HG03196 (cell line): ENCODE measurements around the gene ZBED1.
"Not testable (repeated sequence)": the region's sequence is repeated elsewhere in the genome, so short reads cannot be mapped to it uniquely, and the experiment has no call there.

Experiments
- ATAC-seq: cut with Tn5 transposase; IDR thresholded peaks from one replicate; pipeline ENCODE4 v1.9.1; 2021; ENCODE audit not compliant: unreplicated experiment

Gene ZBED1

DNA sequence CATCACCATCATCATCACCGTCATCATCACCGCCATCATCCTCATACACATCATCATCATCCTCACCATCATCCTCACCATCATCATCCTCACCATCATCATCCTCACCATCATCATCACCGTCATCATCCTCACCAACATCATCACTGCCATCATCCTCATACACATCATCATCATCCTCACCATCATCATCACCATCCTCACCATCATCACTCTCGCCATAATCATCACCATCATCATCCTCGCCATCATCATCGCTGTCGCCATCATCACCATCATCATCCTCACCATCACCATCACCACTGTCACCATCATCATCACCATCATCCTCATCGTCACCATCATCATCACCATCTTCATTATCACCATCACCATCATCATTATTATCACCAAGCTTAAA, 19.8 kb upstream of the ZBED1 start:
- ATAC-seq: no peak

GRCh38 chrX:2519638-2520037, 18.9 kb upstream of the ZBED1 start:
- not testable (repeated sequence) for ATAC-seq

GRCh38 chrX:2517055-2517454, 16.3 kb upstream of the ZBED1 start:
- ATAC-seq: no peak

DNA sequence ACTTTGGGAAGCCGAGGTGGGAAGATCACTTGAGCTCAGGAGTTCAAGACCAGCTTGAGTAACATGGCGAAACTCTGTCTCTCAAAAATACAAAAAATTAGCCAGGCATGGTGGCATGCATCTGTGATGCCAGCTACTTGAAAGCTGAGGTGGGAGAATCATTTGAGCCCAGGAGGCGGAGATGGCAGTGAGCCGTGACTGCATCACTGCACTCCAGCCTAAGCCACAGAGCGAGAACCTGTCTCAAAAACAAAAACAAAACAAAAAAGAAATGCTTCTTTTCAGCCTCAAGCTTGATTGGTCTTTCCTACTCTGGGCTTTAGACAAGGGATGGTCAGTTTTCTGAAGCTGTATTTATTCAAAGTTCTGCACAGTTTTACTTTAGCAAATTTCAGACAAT, 15.8 kb upstream of the ZBED1 start:
- no peak for ATAC-seq

DNA sequence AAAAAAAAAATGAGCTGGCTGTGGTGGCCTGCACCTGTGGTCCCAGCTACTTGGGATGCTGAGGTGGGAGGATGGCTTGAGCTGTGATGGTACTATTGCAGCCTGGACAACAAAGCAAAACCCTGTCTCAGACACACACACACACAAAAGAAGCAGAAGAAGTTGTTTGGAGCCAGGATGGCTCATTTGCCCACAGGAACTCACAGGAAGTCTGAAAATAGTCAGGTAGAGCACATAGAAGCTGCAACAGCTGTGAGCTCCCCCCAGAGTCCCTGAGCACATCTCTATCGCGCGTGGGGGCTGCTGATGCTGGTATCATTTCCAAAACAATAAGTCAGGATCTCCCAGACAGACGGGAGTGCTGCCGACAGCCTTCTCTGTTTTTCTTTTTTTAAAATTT, 13.4 kb upstream of the ZBED1 start:
- no peak for ATAC-seq

DNA sequence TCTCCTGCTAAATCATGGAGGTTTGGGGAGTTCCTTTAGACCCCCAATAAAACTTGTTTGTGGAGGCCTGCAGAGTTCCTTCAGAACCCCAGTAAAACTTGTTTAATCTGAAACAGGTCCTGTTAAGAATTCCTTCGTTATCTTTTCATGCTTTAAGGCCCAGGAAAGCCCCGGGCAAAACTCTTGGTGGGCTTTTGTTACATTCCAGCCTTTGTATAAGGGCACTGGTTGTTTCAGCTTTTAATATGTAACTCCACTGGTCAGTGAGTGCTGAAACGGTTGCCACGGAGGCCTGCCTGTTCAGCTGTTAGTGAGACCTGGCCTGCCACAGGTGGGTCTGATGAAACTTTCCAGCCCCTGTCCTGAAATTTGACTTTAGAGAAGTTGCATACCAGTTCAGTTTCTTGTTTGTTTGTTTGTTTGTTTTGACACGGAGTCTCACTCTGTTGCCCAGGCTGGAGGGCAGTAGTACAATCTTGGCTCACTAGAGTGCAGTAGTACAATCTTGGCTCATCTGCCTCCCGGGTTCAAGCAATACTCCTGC, 12.4 kb upstream of the ZBED1 start:
- no peak for ATAC-seq

- ATAC-seq: no peak
Measured at GRCh38 chrX:2512501-2512900, 11.7 kb upstream of the ZBED1 start.

- ATAC-seq: no peak
Measured at GRCh38 chrX:2511326-2511725, 10.6 kb upstream of the ZBED1 start.

DNA sequence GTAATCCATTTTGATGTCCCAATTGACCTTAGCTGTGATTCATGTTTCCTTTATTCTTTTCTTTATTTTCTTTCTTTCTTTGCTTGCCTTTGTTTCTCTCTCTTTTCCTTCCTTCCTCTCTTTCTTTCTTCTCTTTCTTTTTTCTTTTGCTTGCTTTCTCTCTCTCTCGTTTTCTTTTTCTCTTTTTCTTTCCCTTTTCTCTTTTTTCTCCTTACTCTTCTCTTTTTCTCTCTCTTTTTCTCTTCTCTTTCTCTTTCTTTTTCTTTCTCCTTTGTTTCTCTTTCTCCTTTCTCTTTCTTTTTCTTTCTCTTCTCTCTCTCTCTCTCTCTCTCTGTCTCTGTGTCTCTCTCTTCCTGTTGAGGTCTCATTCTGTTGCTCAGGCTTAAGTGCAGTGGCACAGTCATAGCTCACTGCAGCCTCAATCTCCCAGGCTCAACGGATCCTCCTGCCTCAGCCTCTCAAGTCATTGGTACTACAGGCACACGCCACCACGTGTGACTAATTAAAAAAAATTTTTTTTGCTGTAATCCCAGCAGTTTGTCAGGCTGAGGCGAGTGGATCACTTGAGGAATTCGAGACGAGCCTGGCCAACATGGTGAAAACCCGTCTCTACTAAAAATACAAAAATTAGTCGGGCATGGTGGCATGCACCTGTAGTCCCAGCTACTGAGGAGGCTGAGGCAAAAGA, 8.0 kb upstream of the ZBED1 start:
- no peak for ATAC-seq

DNA sequence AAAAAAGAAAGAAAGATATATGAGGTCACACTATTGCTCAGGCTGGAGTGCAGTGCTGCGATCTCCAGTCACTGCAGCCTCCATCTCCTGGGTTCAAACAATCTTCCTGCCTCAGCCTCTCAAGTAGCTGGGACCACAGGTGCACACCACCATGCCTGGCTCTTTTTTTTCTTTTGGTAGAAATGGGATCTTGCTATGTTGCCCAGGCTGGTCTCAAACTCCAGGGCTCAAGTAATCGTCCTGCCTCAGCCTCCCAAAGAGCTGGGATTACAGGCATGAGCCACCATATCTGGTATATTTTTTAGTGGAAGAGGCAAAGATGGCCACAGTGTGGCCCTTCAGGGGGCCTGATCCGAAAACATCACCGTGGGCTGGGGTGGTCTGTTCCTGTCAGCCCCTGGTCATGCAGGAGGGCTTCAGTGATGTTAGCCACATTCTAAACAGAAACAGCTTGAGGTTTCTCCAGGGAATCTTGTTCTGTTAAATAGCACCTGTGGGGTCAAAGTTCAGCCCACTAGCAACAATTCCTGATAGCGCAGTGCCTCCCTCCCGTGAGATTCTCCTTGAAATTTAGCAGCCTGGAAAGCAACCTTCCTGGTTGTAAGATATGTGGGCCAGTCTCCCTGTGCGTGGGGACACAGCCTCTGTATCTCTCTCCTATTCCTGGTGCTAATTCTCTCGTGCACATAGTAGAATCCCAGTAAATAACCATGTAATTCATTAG, 7.3 kb upstream of the ZBED1 start:
- no peak for ATAC-seq

DNA sequence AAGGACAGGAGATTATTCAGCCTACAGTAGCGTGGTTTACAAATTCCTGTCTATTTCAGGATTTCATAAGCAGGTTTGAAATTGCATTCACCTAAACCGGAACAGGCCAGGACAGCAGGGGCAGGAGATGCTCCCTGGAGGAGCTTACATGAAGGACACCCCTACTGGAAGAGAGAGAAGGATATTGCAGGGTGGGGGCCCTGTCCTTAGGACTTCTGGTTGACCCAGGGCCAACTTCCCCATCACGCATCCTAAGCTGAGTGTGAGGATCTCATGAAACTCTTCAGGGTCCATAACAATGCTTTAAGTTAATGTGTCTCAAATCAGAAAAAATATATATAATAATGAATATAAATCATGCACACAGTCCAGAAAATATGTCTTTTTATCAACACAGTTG, 6.4 kb upstream of the ZBED1 start:
- no peak for ATAC-seq

- not testable (repeated sequence) for ATAC-seq
Measured at GRCh38 chrX:2505341-2505740, 4.6 kb upstream of the ZBED1 start.

GRCh38 chrX:2504706-2505332, 4.0 kb upstream of the ZBED1 start:
- ATAC-seq: no peak

DNA sequence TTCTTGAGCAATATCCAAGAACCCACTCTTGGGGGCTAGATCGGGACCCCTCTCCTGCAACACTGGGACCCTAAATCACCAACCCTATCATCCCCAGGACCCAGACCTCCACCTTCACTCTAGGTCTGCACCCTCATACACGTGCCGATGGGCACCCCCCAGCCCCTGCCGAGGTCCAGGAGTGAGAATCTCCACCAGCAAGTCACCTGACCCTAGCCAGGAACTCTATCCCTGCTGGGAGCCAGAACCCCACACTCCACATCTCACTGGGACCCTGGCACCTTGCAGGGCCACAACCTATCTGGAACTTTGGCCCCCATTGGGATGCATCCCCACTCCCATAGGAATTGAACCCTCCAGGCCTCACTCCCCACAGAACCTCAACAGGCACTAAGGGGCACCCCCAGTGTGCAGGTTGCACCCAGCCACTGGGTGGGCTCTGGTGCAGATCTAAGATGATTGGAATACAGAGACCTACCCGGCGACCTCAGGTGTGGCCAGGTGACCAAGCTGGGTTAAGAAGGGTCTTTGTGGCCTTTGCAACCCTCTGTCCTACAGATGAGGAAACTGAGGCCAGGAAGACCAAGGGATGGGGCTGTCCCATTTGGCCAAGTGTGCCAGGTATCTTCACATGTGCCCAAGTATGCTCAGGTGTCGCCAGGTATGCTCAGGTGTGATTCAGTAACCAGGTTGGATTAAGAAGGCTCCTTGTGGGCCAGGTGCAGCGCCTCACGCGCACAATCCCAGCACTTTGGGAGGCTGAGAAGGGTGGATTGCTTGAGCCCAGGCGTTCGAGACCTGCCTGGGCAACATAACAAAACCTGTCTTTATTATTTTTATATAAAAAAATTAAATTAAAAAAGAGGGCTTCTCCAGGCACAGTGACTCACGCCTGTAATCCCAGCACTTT, 3.1 kb upstream of the ZBED1 start:
- ATAC-seq: no peak

DNA sequence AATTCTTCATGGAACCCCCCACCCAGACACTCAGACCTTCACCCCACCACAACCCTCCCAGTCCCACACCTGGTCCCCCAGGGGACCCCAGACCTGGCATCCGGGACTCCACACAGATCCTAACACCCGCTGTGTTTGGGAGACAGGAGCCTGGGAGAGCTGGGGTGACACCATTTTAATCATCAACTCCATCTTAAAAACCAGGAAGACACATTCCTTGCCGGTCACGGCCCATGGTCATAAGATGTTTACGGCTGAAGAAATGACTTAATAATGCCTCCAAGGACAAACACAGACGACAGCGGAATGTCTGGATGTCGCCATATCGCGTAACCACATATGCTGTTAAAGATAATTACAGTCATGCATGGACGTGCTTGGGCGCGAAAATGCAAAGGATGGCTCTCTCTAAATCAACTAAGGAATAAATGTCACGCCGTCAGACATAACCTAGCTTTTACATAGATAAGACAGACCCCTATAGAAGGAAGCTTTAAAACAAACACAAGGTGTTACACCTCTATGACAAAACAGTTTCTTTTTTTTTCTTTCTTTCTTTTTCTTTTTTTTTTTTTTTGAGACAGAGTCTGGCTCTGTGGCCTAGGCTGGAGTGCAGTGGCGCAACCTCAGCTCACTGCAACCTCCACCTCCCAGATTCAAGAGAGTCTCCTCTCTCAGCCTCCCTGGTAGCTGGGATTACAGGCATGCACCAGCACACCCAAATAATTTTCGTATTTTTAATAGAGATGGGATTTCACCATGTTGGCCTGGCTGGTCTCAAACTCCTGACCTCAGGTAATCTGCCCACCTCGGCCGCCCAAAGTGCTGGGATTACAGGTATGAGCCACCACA, 2.1 kb upstream of the ZBED1 start:
- no peak for ATAC-seq

- no peak for ATAC-seq
Measured at GRCh38 chrX:2502120-2502667, 1.4 kb upstream of the ZBED1 start.

DNA sequence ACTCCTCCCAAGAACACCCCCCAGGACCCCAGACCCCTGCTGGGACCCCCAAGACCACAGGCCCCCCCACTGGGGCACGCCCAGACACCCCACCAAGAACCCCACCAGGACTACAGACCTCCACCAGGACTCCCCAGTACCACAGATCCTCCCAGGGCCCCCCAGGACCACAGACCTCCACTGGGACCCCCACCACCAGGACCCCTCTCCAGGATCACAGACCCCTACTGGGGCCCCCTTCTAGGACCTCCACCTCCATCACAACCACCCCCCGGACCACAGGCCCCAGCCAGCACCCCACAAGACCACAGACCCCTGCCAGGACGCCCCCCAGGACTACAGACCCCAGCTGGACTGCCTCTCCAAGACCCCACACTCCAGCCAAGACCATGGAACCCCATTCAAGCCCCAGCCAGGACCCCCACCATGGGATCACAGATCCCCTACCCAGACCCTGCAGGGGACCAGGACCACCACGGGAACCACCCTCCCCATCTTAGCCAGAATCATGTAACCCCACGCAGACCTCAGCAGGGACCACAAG, 855 bp upstream of the ZBED1 start:
- ATAC-seq: no peak

GRCh38 chrX:2500091-2500802, 529 bp downstream of the ZBED1 start:
- ATAC-seq: peak; percentile 43

- no peak for ATAC-seq
Measured at GRCh38 chrX:2499507-2499906, 1.3 kb downstream of the ZBED1 start.
